ENCODE measurements around the gene PMS2. TPM values are rescaled to one million over a fixed set of nuclear protein-coding genes. Genes with fewer than 3 reads are reported as not detected.
A peak's percentile ranks its signal among the peaks of the same experiment; 100 is the strongest.
"Not testable (repeated sequence)": the region's sequence is repeated elsewhere in the genome, so short reads cannot be mapped to it uniquely, and the experiment has no call there.

PMS2 gene
- polyA plus RNA-seq, 1 donor (not counting 4 experiments of a cell fraction or from before 2014, with no cell fraction given), result 12.7 TPM

- Histone ChIP-seq H3K4me2 (ENCODE audit: control insufficient read depth, extremely low read depth, insufficient read depth, low read depth, low read length) (no peak overlapping the region), H3K4me1 (ENCODE audit: control insufficient read depth, extremely low read depth, insufficient read depth, low read length) (peaks cover 13% of the 10 kb centered on the region), H3K27me3 (ENCODE audit: control insufficient read depth, extremely low read depth, insufficient read depth, low read length) (no peaks in the 10 kb centered on the region), H2AFZ (ENCODE audit: control insufficient read depth, low read length) (no peak overlapping the region), H3K4me3 (ENCODE audit: control insufficient read depth in 2 of 3, extremely low read depth in 1 of 3, insufficient read depth in 2 of 3, low read depth in 1 of 3, low read length in 3 of 3) (no peak overlapping the region), H3K36me3 (ENCODE audit: control insufficient read depth in 2 of 2, extremely low read depth in 1 of 2, insufficient read depth in 2 of 2, low read length in 2 of 2) (peaks cover 5 to 10% of the 10 kb centered on the region in 2 experiments), H3K9ac (ENCODE audit: control insufficient read depth, extremely low read depth, insufficient read depth, low read length) (no peak overlapping the region), H3K27ac (ENCODE audit: control insufficient read depth, insufficient read depth, low read length) (no peak overlapping the region), H3K9me1 (ENCODE audit: control insufficient read depth, extremely low read depth, insufficient read depth, low read length) (no peaks in the 10 kb centered on the region), H4K20me1 (ENCODE audit: control insufficient read depth, extremely low read depth, insufficient read depth, low read length) (no peaks in the 10 kb centered on the region), H3K9me3 (ENCODE audit: control insufficient read depth, low read depth, low read length) (no peaks in the 10 kb centered on the region), H3K79me2 (ENCODE audit: control insufficient read depth, insufficient read depth, low read length) (peaks cover 38% of the 10 kb centered on the region)
- TF ChIP-seq CTCF (optimal IDR thresholded peaks at IDR 0.05 in 1 of 3, IDR thresholded peaks at IDR 0.05 in 1 of 3, conservative IDR thresholded peaks at IDR 0.05 in 1 of 3; ENCODE audit: extremely low read depth in 1 of 3, insufficient read depth in 2 of 3, low read length in 3 of 3) (no peak), EZH2 (IDR thresholded peaks at IDR 0.05; ENCODE audit: low read length) (no peak)
- dilution Hi-C loops (cut with MboI; ENCODE audit: extremely low pct_ligation_motif_present, low sequenced_read_pairs), result no loop called here
- DNase-seq (ENCODE audit: low read depth, low spot score), result no peak
- no peak for FAIRE-seq
Observed at GRCh38 chr7:6011541-6011940, 2.7 kb upstream of the PMS2 start.

GRCh38 chr7:6010370-6010769 is 1.5 kb upstream of the PMS2 start:
- Histone ChIP-seq H3K27ac (ENCODE audit: control insufficient read depth, insufficient read depth, low read length) (peak overlapping the region; percentile 49), H3K9ac (ENCODE audit: control insufficient read depth, extremely low read depth, insufficient read depth, low read length) (peak overlapping the region; percentile 90), H3K4me3 (ENCODE audit: control insufficient read depth in 2 of 3, extremely low read depth in 1 of 3, insufficient read depth in 2 of 3, low read depth in 1 of 3, low read length in 3 of 3) (peak overlapping the region; percentile 60 to 68 (median 66)), H3K4me2 (ENCODE audit: control insufficient read depth, extremely low read depth, insufficient read depth, low read depth, low read length) (peak overlapping the region; percentile 71), H3K79me2 (ENCODE audit: control insufficient read depth, insufficient read depth, low read length) (peaks cover 38% of the 10 kb centered on the region)
- H2AFZ ChIP-seq (ENCODE audit: control insufficient read depth, low read length); H3K36me3 ChIP-seq (ENCODE audit: control insufficient read depth in 2 of 2, extremely low read depth in 1 of 2, insufficient read depth in 2 of 2, low read length in 2 of 2); FAIRE-seq; H3K9me3 ChIP-seq (ENCODE audit: control insufficient read depth, low read depth, low read length); H3K9me1 ChIP-seq (ENCODE audit: control insufficient read depth, extremely low read depth, insufficient read depth, low read length); H3K4me1 ChIP-seq (ENCODE audit: control insufficient read depth, extremely low read depth, insufficient read depth, low read length); H4K20me1 ChIP-seq (ENCODE audit: control insufficient read depth, extremely low read depth, insufficient read depth, low read length); DNase-seq (ENCODE audit: low read depth, low spot score); H3K27me3 ChIP-seq (ENCODE audit: control insufficient read depth, extremely low read depth, insufficient read depth, low read length); dilution Hi-C loops (cut with MboI; ENCODE audit: extremely low pct_ligation_motif_present, low sequenced_read_pairs): not testable (repeated sequence)

GRCh38 chr7:6007835-6008590 is 836 bp downstream of the PMS2 start:
- Histone ChIP-seq H3K4me2 (ENCODE audit: control insufficient read depth, extremely low read depth, insufficient read depth, low read depth, low read length) (peak overlapping the region; percentile 61), H3K79me2 (ENCODE audit: control insufficient read depth, insufficient read depth, low read length) (peaks cover 33% of the 10 kb centered on the region), H3K27ac (ENCODE audit: control insufficient read depth, insufficient read depth, low read length) (peak overlapping the region; percentile 77), H3K4me3 (ENCODE audit: control insufficient read depth in 2 of 3, extremely low read depth in 1 of 3, insufficient read depth in 2 of 3, low read depth in 1 of 3, low read length in 3 of 3) (peak overlapping the region; percentile 68 to 84 (median 82)), H2AFZ (ENCODE audit: control insufficient read depth, low read length) (peak overlapping the region; percentile 8), H3K9ac (ENCODE audit: control insufficient read depth, extremely low read depth, insufficient read depth, low read length) (peak overlapping the region; percentile 90)
- DNase-seq (ENCODE audit: low read depth, low spot score); H3K9me1 ChIP-seq (ENCODE audit: control insufficient read depth, extremely low read depth, insufficient read depth, low read length); H3K27me3 ChIP-seq (ENCODE audit: control insufficient read depth, extremely low read depth, insufficient read depth, low read length); H3K36me3 ChIP-seq (ENCODE audit: control insufficient read depth in 2 of 2, extremely low read depth in 1 of 2, insufficient read depth in 2 of 2, low read length in 2 of 2); H4K20me1 ChIP-seq (ENCODE audit: control insufficient read depth, extremely low read depth, insufficient read depth, low read length); dilution Hi-C loops (cut with MboI; ENCODE audit: extremely low pct_ligation_motif_present, low sequenced_read_pairs); FAIRE-seq; H3K4me1 ChIP-seq (ENCODE audit: control insufficient read depth, extremely low read depth, insufficient read depth, low read length); H3K9me3 ChIP-seq (ENCODE audit: control insufficient read depth, low read depth, low read length): not testable (repeated sequence)
